GM19025 (cell line): ENCODE measurements around the gene UTS2B.

Experiments
- ATAC-seq: cut with Tn5 transposase; IDR thresholded peaks from one replicate; pipeline ENCODE4 v1.9.1; 2021; ENCODE audit warnings: mild to moderate bottlenecking, low read depth, moderate library complexity; ENCODE audit not compliant: unreplicated experiment

Gene UTS2B

DNA sequence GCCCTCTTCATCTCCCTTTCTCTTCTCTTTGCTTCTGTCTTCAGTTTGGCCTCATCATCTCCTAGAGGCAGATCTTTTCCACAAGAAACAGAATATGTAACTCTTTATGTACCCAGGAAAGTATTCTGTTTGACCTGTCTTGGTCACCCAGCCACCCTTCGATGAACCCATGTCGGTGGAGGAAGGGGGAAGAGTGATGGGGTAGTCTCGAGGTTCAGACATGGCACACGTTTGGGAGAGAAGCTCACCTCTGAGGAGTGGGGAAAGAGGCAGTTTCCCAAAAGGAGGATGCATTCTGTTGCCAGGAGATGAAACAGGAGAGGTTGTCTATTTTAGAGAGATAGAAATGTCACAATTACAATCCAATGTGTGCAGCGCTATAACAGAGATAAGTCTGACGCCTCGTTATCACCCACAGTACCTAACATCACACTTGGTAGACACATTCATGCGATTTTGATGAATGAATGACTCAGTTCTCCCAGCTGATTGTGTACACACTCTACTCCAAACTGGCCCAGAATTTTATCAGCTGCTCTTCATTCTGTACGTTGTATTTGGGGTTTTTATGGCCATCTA, 1.9 kb downstream of the UTS2B start:
- ATAC-seq: no peak

DNA sequence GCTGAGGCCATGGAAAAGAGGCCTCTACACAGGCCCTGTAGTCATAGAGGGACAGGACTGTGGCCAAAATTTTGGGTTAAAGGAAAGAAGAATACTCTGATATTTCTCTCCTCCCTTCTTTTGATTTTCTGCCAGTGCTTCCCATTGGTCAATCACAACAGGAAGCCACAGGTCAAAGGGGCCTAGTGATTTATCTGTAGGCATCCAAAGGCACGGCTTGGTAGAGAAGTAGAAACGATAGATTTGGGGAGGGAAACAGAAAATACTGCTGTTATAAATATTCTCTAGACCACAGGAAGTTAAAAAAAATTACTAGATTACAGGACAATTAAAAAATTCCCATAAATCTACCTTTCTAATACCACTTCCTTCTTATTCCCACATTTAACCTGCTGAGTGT, 2.8 kb downstream of the UTS2B start:
- ATAC-seq: no peak

DNA sequence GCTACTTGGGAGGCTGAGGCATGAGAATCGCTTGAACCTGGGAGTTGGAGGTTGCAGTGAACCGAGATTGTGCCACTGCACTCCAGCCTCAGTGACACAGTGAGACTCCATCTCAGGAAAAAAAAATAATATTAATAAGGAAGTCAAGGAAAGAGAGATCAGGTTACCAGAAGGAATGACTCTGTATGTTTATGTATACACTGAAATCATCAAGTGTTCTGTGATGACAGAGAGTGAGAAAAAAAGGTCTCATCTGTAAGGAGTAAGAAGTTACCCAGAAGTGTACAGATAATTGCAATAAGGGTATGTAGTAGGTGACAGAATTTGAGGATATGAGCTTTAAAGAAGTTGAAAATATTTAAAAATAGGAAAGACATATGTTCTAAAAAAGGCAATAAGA, 5.4 kb downstream of the UTS2B start:
- ATAC-seq: no peak

DNA sequence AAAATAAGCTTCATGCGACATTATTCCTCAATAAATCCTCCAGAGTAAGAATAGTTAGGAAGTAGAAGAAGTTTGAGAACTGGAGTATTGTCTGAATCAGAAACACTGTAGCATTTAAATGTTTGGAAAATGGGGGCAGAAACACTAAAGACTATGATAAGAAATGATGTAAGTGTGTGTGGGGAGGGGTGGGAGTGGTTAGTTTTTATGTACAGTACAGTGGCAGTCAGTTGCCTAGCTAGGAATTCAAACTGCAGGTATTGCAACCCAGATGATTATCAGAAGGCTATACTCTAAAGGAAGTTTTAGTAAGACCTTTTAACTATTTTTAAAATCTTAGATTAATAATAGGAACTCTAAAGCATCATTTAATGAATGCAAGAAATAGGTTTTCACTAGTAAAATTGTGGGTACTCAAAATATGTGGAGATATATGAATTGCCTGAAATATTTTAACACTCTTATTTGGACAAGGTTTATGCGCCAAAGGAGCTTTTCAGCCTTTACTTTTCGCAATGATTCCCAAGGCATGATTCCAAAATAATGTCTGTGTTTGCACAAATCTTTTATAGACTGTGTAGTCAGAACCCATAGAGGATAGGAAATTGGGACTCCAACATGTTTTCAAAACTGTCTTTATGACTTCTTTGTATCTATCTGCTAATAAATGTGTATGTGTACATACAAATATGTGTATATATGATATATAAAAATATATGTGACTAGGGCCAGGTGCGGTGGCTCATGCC, 9.1 kb downstream of the UTS2B start:
- no peak for ATAC-seq

DNA sequence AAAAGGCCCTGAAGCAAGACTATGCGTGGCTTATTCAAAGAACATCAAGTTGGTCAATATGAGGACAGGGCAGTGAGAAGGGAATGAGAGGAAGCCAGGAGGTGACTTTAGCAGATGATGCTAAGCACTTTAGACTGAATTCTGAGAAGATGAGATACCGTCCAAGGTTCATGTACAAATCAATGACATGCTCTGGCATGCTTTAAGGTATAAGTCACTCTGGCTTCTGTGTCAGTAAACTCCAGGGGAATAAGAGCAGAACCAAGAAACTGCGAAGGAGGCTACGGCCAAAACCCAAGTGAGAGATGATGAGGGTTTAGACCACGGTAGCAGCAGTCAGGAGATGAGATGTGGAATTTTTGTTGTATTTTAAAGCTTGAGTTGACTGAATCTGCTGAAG, 10.0 kb downstream of the UTS2B start:
- no peak for ATAC-seq

DNA sequence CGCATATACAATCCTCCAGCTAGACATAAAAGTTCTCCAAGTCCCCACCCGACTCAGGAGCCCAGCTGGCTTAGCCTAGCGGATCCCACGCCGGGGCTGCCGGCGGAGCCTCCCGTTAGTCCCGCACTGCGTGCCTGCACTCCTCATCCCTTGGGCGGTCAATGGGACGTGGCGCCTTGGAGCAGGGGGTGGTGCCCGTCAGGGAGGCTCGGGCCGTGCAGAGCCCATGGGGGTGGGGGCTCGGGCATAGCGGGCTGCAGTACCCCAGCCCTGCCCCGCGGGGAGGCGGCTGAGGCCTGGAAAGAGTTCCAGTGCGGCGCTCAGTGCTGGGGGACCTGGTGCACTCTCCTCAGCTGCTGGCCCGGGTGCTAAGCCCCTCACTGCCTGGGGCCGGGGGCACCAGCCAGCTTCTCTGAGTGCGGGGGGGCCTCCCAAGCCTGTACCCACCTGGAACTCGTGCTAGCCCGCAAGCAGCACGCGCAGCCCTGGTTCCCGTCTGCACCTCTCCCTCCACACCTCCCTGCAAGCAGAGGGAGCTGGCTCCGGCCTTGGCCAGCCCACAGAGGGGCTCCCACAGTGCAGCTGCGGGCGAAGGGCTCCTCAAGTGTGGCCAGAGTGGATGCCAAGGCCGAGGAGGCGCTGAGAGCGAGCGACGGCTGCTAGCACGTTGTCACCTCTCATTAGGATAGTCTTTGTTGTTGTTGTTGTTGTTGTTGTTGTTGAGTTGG, 13.3 kb downstream of the UTS2B start:
- no peak for ATAC-seq

DNA sequence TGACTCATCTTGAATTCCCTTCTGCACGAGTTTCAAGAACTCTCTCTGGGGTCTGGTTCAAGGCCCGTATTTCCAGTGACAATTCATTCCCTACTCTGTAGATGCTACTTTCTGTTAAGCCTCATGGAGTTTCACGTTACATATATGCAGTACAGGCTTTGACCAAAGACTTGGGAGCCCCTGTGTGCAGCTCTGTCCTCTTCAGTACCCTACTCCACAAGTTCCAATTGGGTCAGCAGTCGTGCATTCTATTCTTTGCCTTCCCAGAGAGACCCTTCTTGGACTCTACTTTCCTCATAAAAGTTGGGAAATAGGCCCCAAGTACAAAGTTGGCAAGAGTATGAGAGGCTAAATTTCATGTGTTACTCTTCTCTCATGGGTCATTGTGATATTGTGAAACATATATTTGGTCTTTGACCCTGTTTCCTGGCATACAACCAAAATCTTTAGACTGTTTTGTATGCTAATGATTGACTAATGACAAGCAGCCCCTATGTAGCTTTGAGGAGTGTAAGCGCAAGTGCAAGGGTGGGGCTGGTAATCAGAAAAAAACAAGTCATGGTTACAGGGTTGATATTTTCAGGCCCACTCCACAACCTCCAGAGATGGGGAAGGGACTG, 16.1 kb downstream of the UTS2B start:
- ATAC-seq: no peak

DNA sequence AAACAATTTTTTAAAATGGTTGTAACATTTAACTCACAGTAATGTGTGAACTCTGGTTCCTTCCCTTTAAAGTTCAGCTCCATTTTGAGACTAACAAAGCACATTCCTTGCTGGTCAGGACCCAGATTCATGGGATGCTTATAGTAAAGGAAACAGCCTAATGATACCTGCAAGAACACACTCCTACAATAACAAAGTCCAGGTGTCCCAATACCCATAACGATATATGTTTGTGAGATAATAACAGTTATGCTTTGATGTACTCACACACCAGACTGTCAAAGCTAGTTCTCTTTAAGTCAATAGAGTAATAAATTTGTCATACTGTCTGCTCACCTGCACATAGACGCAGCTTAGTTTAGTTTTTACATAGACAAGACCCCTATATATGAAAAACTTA, 17.0 kb downstream of the UTS2B start:
- no peak for ATAC-seq

DNA sequence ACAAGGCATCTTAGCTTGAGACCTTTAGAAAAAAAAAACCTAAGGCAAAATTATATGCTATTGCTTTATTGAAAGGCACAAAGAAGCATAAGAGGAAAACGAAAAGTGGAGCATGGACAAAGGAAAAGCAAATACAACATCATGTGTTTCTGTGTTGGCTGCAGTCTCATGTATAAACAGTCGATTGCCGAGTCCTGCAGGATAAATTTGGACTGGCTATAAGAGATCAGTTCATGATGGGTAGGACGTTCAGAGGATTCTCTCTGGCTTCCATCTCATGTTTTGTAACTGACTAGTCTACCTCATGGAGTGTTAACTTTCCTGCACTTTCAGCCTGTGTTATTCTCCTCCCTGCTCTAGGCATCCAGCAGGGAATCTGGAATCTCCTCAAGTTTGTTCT, 23.0 kb downstream of the UTS2B start:
- no peak for ATAC-seq

DNA sequence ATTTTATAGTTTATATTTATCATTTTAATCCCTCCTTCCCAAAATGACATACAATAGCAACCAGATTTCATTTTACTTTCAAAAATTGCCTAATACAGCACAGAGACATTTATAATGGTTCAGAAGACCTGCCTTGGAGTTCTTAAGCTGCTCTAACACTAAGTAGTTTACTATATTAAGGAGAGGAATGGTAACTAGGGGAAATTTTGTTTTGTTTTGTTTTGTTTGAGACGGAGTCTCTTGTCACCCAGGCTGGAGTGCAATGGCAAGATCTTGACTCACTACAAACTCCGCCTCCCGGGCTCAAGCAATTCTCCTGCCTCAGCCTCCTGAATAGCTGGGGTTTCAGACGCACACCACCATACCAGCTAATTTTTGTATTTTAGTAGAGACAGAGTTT, 23.9 kb downstream of the UTS2B start:
- ATAC-seq: no peak

DNA sequence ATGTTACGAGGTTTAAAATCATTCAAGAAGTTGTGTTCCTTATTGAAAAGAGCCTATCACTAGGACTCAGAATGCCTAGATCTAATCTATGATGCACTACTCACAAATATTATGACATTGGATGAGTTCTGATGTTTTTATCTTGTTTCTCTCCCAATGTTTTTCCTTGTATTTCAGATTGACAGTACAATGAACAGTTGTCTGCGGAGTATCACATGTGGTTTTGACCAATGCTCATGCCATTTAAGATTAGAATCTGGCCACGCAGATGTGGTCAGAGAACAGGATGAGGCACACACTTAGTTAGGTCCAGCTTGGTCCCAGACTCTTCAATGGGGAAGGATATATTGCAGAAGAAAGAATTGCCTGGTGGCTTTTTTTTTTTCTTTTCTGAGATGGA, 26.7 kb downstream of the UTS2B start:
- no peak for ATAC-seq

DNA sequence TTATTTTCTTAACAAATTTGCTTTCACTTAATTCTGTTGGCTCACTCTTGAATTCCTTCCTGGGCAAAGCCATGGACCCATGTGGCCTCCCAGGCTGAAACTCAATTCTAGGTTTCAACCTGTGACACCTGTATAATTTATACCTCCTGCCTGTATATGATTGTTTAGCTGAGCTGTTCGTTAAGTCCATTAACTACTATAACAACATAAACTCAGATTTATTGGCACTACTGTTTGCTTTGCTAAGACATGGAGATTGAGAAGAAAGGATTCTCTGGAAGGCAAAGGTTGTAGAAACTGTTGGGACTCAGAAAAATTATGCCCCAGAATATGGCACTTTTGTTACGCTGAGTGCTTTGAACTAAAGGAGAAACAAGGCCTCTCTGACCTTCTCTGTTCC, 27.9 kb downstream of the UTS2B start:
- ATAC-seq: no peak

DNA sequence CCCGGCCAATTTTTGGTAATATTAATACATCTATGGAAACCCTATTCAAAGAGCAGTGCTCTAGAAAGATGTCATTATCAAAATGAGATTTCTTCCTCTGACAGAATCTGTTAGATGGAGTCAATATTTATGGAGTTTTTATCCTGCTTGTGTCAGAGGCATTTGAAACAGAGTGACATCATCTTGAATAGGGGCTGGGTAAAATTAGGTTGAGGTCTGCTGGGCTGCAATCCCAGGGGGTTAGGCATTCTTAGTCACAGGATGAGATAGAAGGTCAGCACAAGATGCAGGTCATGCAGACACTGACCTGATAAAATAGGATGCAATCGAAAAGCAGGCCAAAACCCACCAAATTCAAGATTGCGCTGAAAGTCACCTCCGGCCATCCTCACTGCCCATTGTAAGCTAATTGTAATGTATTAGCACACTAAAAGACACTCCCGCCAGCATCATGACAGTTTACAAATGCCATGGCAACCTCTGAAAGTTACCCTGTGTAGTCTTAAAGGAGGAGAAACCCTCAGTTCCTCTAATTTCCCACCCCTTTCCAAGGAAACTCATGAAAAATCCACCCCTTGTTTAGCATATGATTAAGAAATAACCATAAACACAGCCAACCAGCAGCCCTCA, 28.4 kb downstream of the UTS2B start:
- ATAC-seq: no peak

DNA sequence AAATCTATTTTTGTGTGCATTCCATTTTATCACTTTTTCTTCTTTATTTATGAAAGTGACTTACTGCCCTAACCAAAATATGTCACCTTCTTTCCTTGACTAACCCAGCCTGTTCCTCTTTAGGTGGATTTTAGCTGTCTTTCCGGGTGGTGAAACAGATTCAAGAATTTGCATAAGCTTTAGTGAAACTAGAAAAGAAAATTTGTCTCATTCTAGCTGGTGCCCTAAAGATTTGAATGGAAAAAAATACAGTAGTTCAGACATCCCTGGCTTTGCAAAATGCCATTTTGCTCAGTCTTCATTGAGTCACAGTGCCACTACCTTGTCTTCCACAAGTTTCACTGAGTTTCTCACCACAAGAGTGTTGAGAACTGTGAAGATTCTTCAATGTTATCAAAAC, 29.3 kb downstream of the UTS2B start:
- peak; percentile 64 for ATAC-seq

DNA sequence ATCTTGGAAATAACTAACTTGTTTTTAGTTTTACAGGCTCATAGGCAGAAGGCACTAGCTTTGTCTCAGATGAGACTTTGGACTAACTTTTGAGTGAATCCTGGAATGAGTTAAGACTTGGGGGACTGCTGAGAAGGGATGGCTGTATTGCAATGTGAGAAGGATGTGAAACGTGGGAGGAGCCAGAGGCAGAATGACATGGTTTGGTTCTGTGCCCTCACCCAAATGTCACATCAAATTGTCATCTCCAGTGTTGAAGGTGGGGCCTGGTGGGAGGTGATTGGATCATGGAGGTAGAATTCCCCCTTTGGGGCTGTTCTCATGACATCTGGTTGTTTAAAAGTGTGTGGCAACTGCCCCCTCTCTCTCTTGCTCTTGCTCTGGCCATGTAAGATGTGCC, 29.9 kb downstream of the UTS2B start:
- ATAC-seq: peak; percentile 26

DNA sequence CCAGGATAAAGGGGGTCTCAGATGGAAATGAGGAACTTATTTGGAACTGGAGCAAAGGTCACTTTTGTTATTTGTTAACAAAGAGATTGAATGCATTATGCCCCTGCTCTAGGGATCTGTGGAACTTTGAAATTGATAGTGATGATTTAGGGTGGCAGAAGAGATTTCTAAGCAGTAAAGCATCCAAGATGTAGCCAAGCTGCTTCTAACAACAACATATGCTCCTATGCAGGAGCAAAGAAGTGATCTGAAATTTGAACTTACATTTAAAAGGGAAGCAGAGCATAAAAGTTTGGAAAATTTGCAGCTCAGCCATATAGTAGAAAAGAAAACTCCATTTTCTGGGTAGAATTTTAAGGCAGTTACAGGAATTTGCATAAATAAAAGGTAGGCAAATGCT, 31.5 kb downstream of the UTS2B start:
- ATAC-seq: no peak

DNA sequence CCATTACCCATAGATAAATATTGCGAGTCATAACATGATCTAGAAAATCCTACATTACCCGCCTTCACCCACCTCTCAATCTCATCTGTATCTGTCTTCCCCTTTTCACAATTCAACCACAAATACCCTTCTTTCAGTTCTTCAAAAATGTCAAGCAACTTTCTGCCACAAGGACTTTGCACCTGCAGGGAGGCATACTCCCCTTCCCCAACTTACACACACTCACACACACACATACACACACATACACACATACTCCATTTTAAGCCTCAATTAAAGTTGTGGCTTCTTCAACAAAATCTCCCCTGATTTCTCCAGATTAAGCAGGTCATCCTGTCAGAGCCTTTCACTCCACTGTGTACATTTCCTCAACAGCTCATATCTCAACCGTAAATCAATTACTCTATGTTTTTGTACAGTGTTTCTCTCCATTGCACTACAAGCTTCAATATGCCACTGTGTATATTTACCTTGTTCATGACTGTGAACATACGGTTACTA, 34.2 kb downstream of the UTS2B start:
- ATAC-seq: peak; percentile 78

DNA sequence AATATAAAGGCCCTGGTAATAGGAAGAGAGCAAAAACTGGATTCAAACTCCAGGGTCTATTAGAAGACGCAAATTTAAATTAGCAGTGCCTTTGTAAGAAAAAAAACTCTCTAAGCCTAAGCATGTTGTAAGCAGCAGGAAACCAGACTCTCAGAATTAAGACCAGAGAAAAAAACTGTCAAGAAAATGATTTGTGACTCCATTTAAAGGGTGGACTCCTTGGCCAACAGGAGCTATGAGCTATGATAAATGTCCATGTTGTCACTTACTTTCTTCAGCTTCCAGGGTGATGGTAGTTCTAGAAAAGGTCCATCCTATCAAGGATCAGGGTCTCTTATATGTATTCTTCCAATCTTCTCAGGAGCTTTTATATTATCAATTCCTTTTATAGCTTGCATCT, 36.0 kb downstream of the UTS2B start:
- no peak for ATAC-seq

DNA sequence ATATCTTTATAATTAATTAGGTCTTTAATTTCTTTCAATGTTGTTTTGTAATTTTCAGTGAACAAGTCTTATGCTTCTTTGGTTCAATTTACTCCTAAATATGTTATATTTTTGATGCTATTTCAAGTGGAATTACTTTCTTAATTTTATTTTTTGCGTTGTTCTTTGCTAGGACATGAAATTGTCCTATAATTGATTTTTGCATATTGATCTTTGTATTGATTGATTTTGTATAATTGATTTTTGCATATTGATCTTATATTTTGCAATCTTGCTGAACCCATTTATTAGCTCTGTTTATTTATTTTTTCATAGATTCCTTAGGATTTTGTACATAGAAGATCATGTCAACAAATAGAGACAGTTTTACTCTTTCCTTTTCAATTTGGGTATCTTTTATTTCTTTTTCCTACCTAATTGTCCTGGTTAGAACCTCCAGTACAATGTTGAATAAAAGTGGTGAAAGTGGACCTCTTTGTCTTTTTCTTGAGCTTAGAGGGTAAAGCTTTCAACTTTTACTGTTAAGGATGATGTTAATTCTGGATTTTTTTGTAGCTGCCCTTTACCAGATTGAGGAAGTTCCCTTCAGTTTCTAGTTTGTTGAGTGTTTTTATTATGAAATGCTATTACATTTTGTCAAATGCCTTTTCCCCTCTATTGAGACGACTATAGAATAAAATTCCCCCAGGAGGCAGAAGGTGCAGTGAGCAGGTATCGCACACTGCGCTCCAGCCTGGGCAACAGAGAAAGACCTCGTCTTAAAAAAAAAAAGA, 37.9 kb downstream of the UTS2B start:
- no peak for ATAC-seq
